ENCODE measurements around the gene PARD3B.

The PARD3B gene

DNA sequence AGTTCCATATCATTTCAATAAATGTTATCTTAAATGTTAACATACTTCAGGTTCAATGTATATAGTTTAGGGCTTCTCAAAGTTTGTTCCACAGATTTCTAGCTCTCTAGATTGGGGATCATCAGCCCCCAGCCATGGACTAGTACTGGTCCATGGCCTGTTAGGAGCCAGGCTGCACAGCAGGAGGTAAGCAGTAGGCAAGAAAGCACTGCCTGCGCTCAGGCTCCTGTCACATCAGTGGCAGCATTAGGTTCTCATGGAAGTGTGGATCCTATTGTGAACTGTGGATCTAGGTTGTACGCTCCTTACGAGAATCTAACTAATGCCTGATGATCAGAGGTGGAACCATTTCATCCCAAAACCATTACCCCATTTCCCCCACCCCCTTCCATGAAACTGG is 531.1 kb downstream of the PARD3B start:
- no peak for FAIRE-seq

DNA sequence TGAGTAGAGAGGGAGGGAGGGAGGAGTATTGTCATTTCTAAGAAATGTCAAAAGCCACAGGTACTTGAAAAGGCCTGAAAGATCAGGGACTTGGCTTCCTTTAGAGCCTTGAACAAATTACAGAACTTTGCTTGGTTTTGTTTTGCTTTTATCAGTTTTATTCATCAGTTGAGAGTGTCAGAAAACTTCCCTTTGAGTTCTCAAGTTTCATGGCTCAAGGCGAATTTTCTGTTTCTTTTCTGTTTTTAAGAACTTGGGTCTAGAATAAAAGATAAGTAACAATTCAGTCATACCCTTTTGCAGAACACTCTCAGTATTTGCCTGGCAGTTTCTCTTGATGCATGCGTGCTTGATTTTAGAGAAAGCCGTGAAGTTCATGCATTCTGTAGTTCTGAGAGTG is 531.9 kb downstream of the PARD3B start:
- no peak for FAIRE-seq

- FAIRE-seq = no peak
These were observed 533.5 kb downstream of the PARD3B start for GRCh38 chr2:205078762-205079161.

GRCh38 chr2:205079173-205079572 is 533.9 kb downstream of the PARD3B start:
- FAIRE-seq = no peak

GRCh38 chr2:205086662-205087061 is 541.4 kb downstream of the PARD3B start:
- no peak for FAIRE-seq

DNA sequence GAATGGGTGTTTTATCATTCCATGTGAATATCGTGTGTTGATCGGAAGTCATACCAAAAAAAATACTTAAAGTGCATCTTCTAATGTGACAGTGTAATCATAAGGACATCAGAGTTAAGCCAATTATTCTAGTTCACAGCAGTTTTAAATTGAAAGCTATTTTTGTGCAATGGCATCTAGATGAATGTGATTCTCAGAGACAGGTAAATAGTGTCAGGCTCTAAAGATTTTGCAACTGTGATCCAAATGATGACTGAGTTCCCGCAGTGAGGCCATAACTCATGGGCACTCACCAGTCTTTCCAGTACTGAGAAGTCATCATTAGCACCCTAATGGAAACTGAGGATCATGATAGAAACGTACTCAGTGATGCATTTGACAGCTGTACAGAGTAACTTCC is 542.6 kb downstream of the PARD3B start:
- no peak for FAIRE-seq

GRCh38 chr2:205089958-205090357 is 544.7 kb downstream of the PARD3B start:
- FAIRE-seq = no peak

DNA sequence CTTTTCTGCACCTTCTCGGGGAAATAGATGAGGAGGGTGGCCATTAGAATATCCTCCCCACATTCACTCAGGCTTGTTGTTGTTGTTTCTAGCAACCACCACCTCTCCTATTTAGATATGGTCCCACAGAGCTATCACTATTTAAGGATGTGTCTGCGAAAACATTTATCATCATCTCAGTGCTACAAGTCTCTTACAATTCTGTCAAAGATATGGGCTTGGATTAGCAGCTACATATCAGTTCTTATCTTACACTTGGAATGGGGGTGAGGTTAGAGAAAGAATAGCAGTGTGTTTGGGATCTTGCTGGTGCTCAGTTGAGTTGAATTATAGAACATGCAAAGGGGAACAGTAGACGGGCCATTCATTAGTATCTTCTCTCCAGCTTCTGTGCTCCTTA is 546.1 kb downstream of the PARD3B start:
- FAIRE-seq = no peak

GRCh38 chr2:205094031-205094430 is 548.8 kb downstream of the PARD3B start:
- no peak for FAIRE-seq

GRCh38 chr2:205103699-205104098 is 558.4 kb downstream of the PARD3B start:
- no peak for FAIRE-seq

DNA sequence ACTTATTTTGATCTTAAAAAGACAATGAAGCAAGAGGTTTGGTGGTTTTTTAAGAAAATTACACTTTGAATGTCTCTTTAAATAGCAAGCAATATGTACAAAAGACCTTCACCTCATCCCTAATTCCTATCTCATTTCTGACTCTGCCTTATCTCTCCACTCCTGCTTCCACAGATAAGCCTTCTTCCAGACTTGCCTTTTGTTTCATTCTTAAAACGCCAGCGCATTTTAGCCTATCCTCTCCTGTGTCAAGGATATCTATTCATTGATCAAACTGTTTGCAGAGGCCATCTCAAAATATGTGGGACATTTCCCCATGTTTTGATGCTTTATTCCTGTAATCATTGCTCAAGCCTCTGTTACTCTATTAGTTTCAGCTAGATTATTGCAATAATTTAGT is 562.5 kb downstream of the PARD3B start:
- FAIRE-seq = no peak

DNA sequence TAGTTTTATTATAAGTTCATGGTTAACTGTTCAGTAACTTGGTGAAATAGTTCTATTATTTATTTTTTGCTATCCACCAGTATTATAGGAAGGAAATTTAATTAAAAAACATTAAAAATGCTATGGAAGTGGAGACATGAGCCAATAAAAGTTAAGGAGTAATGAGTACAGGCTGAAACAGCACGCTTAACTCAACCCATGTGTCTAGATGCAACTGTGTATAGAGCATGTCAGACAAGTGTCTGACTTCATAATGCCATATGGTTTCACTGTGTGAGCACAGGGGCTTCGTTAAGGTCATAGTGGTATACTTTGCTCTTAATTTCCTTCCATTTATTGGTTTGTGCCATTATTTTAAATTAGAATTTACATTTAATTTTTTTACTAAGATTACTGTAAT is 570.2 kb downstream of the PARD3B start:
- no peak for FAIRE-seq

DNA sequence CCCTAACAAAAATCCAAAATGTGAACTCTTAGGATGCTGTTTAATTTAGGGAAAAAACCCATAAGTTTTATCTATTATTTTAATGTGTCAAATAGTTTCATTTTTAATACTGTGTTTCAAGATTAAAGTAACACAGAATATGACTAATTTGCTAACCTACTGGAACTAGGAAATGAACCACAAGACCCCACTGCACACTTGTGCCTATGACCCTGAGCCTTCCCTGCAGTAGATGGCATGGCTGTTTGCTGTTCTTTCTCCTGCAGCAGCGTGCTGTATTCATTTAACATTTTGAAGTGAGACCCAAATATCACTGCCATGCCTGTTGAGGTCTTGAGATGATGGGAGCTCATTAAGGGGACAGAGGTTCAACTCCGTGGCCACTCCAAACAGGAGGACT is 571.9 kb downstream of the PARD3B start:
- FAIRE-seq = no peak

- FAIRE-seq = no peak
These were observed 573.9 kb downstream of the PARD3B start for GRCh38 chr2:205119136-205119535.

GRCh38 chr2:205128726-205129125 is 583.5 kb downstream of the PARD3B start:
- FAIRE-seq = no peak

- no peak for FAIRE-seq
These were observed 584.3 kb downstream of the PARD3B start for GRCh38 chr2:205129531-205129930.

- FAIRE-seq = no peak
These were observed 585.0 kb downstream of the PARD3B start for GRCh38 chr2:205130111-205130829.

GRCh38 chr2:205133544-205133943 is 588.3 kb downstream of the PARD3B start:
- no peak for FAIRE-seq

- FAIRE-seq = no peak
These were observed 593.5 kb downstream of the PARD3B start for GRCh38 chr2:205138735-205139134.

DNA sequence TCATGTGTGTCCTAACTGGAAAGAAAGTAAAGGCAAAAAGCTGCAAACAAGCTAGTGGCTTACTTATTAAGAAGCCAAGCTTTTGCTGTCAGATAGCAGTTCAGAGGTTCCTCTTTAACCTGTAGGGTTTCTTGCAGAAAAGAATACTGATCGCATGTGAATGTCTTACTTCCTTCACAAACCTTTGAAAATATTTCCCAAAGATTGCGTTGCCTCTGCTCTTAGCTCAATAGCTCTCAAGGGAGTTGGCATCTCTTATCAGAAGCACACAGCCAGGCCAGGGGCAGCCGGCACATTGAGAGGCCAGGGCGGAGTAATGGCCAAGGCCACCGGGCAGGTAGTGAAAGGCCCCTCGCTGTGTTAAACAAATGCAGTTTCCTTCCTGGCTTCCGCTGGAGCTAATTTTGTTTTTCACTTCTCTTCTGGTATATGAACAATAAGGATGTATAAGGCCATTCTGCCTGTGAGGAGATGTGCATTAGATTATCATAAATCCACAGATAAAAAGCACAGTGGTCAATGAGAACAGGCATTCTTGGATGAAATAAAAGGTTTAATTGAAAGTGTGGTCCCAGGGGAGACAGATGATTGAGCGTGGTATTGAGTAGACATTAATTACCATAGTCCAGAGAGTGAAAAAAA is 594.7 kb downstream of the PARD3B start:
- no peak for FAIRE-seq

DNA sequence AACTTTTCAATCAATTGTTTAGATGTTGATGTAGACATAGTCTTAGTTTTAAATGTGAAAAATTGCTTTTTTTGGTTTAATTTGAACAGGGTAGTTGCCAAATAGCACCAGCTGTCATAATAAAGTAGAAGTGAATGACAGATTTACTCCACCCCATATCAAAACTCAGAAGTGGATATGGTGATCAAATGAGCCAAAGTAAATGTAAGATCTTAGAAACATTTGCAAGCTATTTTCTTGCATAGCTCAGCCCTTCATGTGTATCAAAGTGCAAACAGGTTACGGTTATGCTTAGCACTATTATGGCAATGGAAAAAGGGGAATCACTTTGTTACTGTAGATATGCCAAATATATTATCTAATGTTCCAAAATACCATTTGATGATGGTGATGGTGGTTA is 596.1 kb downstream of the PARD3B start:
- FAIRE-seq = no peak

GRCh38 chr2:205145888-205146287 is 600.6 kb downstream of the PARD3B start:
- FAIRE-seq = no peak

- FAIRE-seq = no peak
These were observed 603.5 kb downstream of the PARD3B start for GRCh38 chr2:205148755-205149154.

- FAIRE-seq = no peak
These were observed 611.2 kb downstream of the PARD3B start for GRCh38 chr2:205156457-205156856.

DNA sequence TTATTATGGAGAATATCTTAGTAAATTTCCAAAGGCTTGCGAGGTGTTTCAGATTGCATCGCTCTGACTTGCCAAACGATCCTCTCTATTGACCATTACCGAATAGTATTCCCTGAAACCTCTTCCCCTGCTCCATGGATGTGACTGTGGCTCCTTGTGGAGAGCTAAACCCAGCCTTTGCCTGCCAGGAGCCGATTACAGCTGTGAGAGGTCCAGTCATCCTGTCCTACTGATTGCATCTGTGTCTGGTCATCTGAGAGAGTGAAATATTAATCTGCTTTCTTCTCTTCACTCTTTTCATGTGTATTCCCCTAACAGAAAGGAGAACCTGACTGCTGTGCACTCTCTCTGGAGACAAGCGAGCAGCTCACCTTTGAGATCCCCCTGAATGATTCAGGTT is 613.1 kb downstream of the PARD3B start:
- no peak for FAIRE-seq

All from endometrium (tissue), 2 donors.